ENCODE results near the gene OPCML.

The OPCML gene

DNA sequence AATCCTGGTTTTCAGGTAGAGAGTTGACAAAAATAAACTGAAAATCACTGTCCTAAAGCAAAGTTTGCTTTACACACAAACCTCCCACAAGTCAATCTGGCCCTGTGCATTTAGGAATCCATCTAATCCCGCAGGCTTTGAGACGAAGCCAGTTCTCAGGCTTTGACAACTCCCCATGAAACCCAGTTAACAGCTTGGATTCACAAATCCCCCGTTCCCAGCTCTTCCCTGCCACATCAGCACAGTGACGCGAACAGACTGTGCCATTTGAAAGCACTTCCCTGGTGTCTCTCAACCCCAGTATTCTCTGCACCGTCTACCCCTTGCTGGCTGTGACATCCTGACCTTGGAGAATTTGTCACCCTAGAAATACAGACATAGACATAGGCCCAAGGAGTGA, 117.8 kb downstream of the OPCML start (continued):
- TF ChIP-seq, protein P1, sequence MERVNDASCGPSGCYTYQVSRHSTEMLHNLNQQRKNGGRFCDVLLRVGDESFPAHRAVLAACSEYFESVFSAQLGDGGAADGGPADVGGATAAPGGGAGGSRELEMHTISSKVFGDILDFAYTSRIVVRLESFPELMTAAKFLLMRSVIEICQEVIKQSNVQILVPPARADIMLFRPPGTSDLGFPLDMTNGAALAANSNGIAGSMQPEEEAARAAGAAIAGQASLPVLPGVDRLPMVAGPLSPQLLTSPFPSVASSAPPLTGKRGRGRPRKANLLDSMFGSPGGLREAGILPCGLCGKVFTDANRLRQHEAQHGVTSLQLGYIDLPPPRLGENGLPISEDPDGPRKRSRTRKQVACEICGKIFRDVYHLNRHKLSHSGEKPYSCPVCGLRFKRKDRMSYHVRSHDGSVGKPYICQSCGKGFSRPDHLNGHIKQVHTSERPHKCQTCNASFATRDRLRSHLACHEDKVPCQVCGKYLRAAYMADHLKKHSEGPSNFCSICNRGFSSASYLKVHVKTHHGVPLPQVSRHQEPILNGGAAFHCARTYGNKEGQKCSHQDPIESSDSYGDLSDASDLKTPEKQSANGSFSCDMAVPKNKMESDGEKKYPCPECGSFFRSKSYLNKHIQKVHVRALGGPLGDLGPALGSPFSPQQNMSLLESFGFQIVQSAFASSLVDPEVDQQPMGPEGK (CRISPR knock-in tag; IDR thresholded peaks at IDR 0.05; ENCODE audit: borderline replicate concordance) = no peak
- no peak for TF ChIP-seq ESRRG (CRISPR knock-in tag; IDR thresholded peaks at IDR 0.05)
- TF ChIP-seq RARB (CRISPR knock-in tag; IDR thresholded peaks at IDR 0.05) = no peak

DNA sequence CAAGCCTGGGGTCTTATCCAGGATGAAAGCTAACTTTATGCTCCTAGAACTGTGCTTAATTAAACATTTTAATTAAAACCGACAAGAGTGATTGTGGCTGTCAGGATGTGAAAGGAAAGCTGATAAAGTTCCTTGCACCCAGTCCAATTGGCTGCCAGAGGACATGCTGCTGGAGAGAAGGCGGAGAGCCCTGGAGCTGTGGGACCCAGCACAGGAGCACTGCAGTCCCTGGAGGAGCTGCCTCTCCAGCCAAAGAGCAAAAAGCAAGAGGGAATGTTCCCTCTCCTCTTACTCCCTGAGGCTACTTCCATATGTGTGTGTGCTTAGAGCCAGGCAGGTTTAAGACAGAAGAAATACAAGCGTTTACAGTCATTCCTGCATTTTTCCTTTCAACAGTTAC, 118.6 kb downstream of the OPCML start:
- no peak for TF ChIP-seq SNAI2 (CRISPR knock-in tag; IDR thresholded peaks at IDR 0.05)
- TF ChIP-seq ZFP30 (CRISPR knock-in tag; IDR thresholded peaks at IDR 0.05) = no peak
- no peak for TF ChIP-seq BACH2 (CRISPR knock-in tag; IDR thresholded peaks at IDR 0.05; ENCODE audit: borderline replicate concordance)
- TF ChIP-seq ZC3H10 (CRISPR knock-in tag; IDR thresholded peaks at IDR 0.05) = no peak
- TF ChIP-seq, protein P2, sequence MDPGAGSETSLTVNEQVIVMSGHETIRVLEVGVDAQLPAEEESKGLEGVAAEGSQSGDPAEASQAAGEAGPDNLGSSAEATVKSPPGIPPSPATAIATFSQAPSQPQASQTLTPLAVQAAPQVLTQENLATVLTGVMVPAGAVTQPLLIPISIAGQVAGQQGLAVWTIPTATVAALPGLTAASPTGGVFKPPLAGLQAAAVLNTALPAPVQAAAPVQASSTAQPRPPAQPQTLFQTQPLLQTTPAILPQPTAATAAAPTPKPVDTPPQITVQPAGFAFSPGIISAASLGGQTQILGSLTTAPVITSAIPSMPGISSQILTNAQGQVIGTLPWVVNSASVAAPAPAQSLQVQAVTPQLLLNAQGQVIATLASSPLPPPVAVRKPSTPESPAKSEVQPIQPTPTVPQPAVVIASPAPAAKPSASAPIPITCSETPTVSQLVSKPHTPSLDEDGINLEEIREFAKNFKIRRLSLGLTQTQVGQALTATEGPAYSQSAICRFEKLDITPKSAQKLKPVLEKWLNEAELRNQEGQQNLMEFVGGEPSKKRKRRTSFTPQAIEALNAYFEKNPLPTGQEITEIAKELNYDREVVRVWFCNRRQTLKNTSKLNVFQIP (CRISPR knock-in tag; IDR thresholded peaks at IDR 0.05; ENCODE audit: borderline replicate concordance, low read depth) = no peak
- TF ChIP-seq PPARA (CRISPR knock-in tag; IDR thresholded peaks at IDR 0.05; ENCODE audit: borderline replicate concordance) = no peak
- TF ChIP-seq CSDC2 (CRISPR knock-in tag; IDR thresholded peaks at IDR 0.05) = no peak
- TF ChIP-seq ZNF565 (CRISPR knock-in tag; conservative IDR thresholded peaks at IDR 0.05; ENCODE audit: low read depth) = no peak
- TF ChIP-seq, protein P3, sequence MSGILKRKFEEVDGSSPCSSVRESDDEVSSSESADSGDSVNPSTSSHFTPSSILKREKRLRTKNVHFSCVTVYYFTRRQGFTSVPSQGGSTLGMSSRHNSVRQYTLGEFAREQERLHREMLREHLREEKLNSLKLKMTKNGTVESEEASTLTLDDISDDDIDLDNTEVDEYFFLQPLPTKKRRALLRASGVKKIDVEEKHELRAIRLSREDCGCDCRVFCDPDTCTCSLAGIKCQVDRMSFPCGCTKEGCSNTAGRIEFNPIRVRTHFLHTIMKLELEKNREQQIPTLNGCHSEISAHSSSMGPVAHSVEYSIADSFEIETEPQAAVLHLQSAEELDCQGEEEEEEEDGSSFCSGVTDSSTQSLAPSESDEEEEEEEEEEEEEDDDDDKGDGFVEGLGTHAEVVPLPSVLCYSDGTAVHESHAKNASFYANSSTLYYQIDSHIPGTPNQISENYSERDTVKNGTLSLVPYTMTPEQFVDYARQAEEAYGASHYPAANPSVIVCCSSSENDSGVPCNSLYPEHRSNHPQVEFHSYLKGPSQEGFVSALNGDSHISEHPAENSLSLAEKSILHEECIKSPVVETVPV (CRISPR knock-in tag; IDR thresholded peaks at IDR 0.05) = no peak
- TF ChIP-seq ZNF8 (CRISPR knock-in tag; IDR thresholded peaks at IDR 0.05) = no peak
- no peak for TF ChIP-seq ARNTL (CRISPR knock-in tag; IDR thresholded peaks at IDR 0.05; ENCODE audit: borderline replicate concordance, low read depth)
- TF ChIP-seq RARB (CRISPR knock-in tag; IDR thresholded peaks at IDR 0.05) = no peak
- TF ChIP-seq ESRRG (CRISPR knock-in tag; IDR thresholded peaks at IDR 0.05) = no peak
- TF ChIP-seq, protein P4, sequence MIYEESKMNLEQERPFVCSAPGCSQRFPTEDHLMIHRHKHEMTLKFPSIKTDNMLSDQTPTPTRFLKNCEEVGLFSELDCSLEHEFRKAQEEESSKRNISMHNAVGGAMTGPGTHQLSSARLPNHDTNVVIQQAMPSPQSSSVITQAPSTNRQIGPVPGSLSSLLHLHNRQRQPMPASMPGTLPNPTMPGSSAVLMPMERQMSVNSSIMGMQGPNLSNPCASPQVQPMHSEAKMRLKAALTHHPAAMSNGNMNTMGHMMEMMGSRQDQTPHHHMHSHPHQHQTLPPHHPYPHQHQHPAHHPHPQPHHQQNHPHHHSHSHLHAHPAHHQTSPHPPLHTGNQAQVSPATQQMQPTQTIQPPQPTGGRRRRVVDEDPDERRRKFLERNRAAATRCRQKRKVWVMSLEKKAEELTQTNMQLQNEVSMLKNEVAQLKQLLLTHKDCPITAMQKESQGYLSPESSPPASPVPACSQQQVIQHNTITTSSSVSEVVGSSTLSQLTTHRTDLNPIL (CRISPR knock-in tag; IDR thresholded peaks at IDR 0.05; ENCODE audit: low read depth) = no peak
- no peak for TF ChIP-seq ISL1 (CRISPR knock-in tag; IDR thresholded peaks at IDR 0.05)
- TF ChIP-seq OSR1 (CRISPR knock-in tag; IDR thresholded peaks at IDR 0.05) = no peak
- TF ChIP-seq ZNF70 (CRISPR knock-in tag; IDR thresholded peaks at IDR 0.05) = no peak
- no peak for TF ChIP-seq TCF4 (CRISPR knock-in tag; IDR thresholded peaks at IDR 0.05; ENCODE audit: borderline replicate concordance)
- ATAC-seq = no peak

DNA sequence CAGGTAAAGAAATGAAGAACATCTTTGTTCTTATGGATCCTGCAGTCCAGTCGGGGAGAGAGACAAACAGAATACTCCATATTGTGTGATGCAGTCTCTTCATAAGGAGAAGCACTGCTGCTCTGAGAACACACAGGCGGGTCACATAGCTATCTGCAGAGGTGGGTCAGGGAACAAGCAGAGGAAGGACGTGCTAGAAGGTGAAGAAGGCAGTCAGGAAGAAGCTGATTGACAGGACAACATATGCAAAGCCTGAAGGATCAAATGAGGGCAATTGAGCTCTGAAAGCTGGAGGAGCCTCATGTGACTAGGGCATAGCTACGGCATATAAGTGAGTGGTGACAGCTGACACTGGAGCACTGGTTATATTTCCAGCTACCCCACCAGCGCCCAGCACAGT, 122.5 kb downstream of the OPCML start:
- no peak for ATAC-seq
- TF ChIP-seq TOX (CRISPR knock-in tag; IDR thresholded peaks at IDR 0.05; ENCODE audit: borderline replicate concordance) = no peak
- no peak for TF ChIP-seq ZC3H10 (CRISPR knock-in tag; IDR thresholded peaks at IDR 0.05)

DNA sequence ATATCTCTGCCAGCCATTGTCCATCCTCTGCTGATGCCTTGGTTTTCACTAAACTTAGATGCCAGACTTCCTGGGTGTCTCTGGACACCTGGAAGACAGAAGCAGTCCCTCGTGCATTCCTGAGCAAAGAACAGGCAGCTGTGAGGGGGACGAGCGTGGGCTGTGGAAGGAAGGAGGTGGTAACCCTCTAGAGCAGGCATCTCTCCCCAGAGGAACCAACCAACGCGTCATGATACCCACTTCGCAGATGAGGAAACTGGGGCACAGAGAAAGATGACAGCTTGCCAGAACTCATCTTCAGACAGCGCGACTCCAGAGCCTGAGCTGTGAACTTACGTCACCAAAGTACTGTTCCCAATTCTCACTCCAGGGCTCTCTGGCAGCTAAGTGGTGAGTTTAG, 123.4 kb downstream of the OPCML start:
- ATAC-seq = no peak
- TF ChIP-seq TOX (CRISPR knock-in tag; IDR thresholded peaks at IDR 0.05; ENCODE audit: borderline replicate concordance) = no peak

DNA sequence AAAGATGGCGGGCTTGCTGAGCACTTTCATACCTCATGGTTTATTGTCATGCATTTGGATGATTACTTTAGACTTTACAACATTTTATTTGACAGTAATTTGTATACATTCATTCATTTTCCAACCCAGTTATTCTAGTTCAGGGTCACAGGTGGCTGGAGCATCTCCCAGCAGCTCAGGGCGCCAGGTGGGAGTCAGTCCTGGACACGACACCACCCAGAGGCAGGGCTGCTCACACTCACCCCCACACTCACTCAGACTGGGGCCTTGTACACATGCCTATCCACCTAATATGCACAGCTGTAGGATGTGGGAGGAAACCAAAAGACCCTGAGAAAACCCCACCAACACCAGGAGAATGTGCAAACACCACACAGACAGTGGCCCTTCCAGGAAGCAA, 123.9 kb downstream of the OPCML start:
- ATAC-seq = no peak
- TF ChIP-seq PPARA (CRISPR knock-in tag; IDR thresholded peaks at IDR 0.05; ENCODE audit: borderline replicate concordance) = no peak
- TF ChIP-seq, protein P5, sequence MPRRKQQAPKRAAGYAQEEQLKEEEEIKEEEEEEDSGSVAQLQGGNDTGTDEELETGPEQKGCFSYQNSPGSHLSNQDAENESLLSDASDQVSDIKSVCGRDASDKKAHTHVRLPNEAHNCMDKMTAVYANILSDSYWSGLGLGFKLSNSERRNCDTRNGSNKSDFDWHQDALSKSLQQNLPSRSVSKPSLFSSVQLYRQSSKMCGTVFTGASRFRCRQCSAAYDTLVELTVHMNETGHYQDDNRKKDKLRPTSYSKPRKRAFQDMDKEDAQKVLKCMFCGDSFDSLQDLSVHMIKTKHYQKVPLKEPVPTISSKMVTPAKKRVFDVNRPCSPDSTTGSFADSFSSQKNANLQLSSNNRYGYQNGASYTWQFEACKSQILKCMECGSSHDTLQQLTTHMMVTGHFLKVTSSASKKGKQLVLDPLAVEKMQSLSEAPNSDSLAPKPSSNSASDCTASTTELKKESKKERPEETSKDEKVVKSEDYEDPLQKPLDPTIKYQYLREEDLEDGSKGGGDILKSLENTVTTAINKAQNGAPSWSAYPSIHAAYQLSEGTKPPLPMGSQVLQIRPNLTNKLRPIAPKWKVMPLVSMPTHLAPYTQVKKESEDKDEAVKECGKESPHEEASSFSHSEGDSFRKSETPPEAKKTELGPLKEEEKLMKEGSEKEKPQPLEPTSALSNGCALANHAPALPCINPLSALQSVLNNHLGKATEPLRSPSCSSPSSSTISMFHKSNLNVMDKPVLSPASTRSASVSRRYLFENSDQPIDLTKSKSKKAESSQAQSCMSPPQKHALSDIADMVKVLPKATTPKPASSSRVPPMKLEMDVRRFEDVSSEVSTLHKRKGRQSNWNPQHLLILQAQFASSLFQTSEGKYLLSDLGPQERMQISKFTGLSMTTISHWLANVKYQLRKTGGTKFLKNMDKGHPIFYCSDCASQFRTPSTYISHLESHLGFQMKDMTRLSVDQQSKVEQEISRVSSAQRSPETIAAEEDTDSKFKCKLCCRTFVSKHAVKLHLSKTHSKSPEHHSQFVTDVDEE (CRISPR knock-in tag; IDR thresholded peaks at IDR 0.05) = no peak
- no peak for TF ChIP-seq SNAI2 (CRISPR knock-in tag; IDR thresholded peaks at IDR 0.05)
- no peak for TF ChIP-seq ZFP3 (CRISPR knock-in tag; IDR thresholded peaks at IDR 0.05)
- TF ChIP-seq CSDC2 (CRISPR knock-in tag; IDR thresholded peaks at IDR 0.05) = no peak
- TF ChIP-seq GLIS3 (CRISPR knock-in tag; IDR thresholded peaks at IDR 0.05) = no peak
- TF ChIP-seq ISL1 (CRISPR knock-in tag; IDR thresholded peaks at IDR 0.05) = no peak
- no peak for TF ChIP-seq ARNTL (CRISPR knock-in tag; IDR thresholded peaks at IDR 0.05; ENCODE audit: borderline replicate concordance, low read depth)
- TF ChIP-seq OSR1 (CRISPR knock-in tag; IDR thresholded peaks at IDR 0.05) = no peak
- TF ChIP-seq, protein P2 (CRISPR knock-in tag; IDR thresholded peaks at IDR 0.05; ENCODE audit: borderline replicate concordance, low read depth) = no peak
- TF ChIP-seq, protein P1 (CRISPR knock-in tag; IDR thresholded peaks at IDR 0.05; ENCODE audit: borderline replicate concordance) = no peak

Data from SK-N-SH treated with all-trans-retinoic acid at 6 μM for 48 hours (cell line).